ENCODE measurements around the gene CPNE5.
"Not testable (repeated sequence)": the region's sequence is repeated elsewhere in the genome, so short reads cannot be mapped to it uniquely, and the experiment has no call there.

CPNE5 gene

DNA sequence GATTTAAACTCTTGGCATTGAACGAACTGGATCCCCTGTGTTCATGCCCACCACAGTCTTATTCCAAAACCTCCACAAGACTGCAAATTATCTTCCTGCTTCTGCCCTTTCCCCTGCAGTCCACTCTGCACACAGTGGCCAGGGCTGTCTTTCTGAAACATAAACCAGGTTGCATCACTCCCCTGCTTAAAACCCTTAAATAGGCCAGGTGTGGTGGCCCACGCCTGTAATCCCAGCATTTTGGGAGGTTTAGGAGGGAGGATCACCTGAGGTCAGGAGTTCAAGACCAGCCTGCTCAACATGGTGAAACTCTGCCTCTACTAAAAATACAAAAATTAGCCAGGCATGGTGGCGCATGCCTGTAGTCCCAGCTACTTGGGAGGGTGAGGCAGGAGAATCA, 26.2 kb downstream of the CPNE5 start:
- DNase-seq: not testable (repeated sequence)

- no peak for DNase-seq
Observed at GRCh38 chr6:36809941-36810803, 29.1 kb downstream of the CPNE5 start.

DNA sequence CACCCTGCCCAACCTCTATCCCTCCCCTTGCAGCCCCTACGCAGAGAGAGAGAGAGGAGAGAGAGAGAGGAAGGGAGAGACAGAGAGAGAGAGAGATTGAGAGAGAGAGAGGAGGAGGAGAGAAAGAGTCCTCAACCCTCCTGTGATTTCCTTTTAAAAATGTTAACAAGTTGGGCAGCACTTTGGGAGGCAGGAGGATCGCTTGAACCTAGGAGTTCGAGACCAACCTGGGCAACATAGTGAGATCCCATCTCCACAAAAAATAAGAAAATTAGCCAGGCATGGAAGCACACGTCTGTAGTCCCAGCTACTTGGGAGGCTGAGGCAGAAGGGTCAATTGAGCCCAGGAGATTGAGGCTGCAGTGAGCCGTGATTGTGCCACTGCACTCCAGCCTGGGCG, 30.1 kb downstream of the CPNE5 start:
- DNase-seq: no peak

GRCh38 chr6:36808634-36809033, 30.6 kb downstream of the CPNE5 start:
- DNase-seq: no peak

DNA sequence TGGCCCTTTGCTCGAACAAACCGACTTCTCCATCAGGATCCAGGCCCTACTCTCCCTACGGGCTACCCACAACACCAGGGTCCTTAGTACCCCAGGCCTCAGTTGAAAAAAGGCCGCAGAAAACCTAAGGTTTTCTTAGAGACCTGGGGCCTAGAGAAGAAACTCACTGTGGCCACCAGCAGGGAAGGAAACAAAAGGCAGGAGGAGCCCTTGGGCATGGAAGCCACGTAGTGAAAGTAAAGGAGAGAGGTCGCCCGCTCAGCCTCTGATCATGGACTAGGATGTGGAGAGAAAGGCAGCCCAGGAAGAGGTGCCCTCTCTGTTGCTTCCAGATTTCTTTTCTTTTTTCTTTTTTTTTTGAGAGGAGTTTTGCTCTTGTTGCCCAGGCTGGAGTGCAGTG, 31.5 kb downstream of the CPNE5 start:
- no peak for DNase-seq

DNA sequence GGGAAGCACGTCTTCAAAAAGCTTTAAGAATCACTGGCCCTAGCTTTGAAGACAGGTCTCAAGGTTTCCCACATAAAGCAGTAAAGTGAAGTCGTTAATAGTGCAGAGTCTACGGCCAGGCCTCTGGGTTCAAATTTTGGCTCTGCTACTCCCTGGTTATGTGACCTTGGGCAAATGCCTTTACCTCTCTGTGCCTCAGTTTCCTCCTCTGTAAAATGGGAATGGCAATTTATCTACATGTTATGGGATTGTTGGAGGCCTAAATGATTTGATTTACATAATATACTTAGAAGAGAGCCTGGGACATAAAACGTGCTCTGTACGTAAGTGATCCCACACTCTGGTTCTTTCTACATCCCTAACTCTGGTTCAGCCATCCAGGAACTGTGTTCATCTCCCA, 32.1 kb downstream of the CPNE5 start:
- no peak for DNase-seq

GRCh38 chr6:36805917-36806316, 33.3 kb downstream of the CPNE5 start:
- DNase-seq: no peak

- no peak for DNase-seq
Observed at GRCh38 chr6:36805096-36805797, 34.0 kb downstream of the CPNE5 start.

DNA sequence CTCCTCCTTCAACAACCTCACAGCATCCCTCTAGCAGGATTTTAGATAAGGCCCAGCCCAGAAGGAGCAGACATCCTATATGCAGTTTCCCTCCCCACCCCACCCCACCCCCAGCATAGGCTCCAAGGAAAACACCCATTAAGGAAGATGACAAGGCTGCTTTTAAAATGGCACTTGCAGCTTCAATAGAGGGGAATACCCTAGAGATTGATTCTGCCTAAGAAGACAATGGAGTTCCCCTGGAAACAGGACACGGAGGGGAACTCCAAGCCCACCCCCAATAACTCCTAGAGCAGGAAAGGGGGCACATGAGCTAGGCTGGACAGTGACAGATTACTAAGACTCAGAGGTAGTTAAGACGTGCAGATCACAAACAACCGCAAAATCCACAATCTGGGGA, 34.7 kb downstream of the CPNE5 start:
- DNase-seq: no peak

GRCh38 chr6:36803908-36804307, 35.3 kb downstream of the CPNE5 start:
- no peak for DNase-seq

DNA sequence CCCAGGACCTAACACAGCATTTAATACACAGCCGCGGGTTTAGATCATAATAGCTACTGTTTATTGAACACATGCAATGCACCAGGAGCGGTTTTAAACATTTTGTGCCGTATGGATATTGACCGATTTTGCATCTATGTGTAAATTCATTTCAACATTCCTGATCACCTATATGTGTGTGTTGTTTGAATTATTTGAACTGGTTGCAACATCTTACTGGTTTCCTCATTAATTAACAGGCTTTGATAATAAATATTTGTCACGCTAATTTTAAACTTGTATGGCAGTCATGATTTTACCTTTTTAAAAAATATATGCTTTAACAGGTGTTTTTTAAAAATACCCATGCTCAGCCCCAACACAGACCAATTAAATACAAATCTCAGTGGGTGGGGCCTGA, 35.8 kb downstream of the CPNE5 start:
- no peak for DNase-seq

GRCh38 chr6:36800223-36801076, 38.8 kb downstream of the CPNE5 start:
- DNase-seq: no peak

- DNase-seq: no peak
Observed at GRCh38 chr6:36798852-36799251, 40.4 kb downstream of the CPNE5 start.

GRCh38 chr6:36797653-36798052, 41.6 kb downstream of the CPNE5 start:
- DNase-seq: no peak

DNA sequence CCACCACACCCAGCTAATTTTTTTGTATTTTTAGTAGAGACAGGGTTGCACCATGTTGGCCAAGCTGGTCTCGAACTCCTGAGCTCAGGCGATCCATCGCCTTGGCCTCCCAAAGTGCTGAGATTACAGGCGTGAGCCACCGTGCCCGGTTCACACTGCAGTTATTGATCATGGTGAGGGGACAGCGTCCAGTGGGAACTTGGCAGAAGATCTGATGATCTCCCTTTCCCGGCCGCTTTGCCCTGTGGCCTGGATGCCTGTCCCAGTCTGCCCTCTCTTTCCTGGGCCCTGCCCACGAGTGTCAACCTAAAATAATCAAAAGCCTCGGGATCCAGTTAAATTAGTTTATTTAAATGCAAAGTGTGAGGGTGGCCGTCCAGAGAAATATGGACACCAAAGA, 42.2 kb downstream of the CPNE5 start:
- DNase-seq: no peak

DNA sequence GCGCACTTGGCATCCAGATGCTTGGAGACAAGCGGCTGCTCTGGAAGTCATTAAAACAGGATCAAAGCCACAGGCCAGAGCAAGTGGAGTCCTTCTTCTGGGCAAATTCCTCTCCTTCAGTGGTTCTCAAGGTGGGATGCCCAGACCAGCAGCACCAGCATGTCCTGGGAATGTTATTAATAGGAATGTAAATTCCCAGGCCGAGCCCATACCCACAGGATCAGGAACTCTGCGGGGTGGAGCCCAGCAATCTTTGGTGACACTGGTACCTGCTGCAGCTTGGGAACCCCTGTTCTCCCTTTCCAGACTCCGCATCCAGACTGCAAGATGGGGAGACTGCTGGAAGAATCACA, 44.6 kb downstream of the CPNE5 start:
- DNase-seq: no peak

- no peak for DNase-seq
Observed at GRCh38 chr6:36793913-36794712, 45.1 kb downstream of the CPNE5 start.

GRCh38 chr6:36793296-36793912, 45.8 kb downstream of the CPNE5 start:
- DNase-seq: no peak

GRCh38 chr6:36791521-36792135, 47.6 kb downstream of the CPNE5 start:
- no peak for DNase-seq

- no peak for DNase-seq
Observed at GRCh38 chr6:36791085-36791484, 48.2 kb downstream of the CPNE5 start.

DNA sequence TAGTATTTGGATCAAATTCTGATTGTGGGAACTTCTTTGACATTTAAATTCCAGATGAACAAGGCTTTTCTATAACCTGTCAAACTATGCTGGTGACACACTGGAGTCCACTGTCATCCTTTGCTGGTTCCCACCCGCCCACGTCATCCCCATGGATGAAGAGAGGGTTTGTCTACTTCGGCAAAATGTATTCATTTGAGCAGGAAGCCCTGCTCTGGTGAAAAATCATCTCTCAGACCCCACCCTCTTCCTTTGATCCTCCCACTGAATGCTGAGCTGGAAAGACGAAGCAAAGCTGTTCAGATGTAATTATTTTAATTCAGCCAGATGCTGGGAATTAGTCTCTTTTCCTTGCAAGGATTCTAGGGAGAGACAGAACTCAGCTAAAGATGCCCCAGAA, 50.5 kb downstream of the CPNE5 start:
- DNase-seq: no peak

DNA sequence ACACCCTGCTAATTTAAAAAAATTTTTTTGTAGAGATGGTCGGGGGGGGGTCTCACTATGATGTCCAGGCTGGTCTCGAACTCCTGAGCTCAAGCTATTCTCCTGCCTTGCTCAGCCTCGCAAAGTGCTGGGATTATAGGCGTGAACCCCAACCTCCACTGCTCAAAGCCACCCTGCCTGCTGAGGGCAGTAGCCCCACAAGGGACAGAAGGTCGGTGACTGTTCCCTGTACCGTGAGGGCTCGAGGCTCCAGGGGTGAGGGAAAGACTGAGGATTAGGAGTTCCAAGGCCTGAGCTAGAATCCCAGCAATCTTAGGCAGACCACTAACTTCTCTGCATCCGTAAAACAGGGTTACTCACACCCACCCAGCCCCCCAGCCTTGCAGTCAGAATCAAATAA, 51.1 kb downstream of the CPNE5 start:
- no peak for DNase-seq

Measured in NCI-H1105 (cell line).